ENCODE results near the gene PRR18.

PRR18 gene

GRCh38 chr6:166300357-166300987 lies 7.7 kb downstream of the PRR18 start:
- no peaks in the 10 kb centered on the region for H3K9me3 ChIP-seq
- H3K27ac ChIP-seq, result no peak overlapping the region
- H3K4me1 ChIP-seq (ENCODE audit: control insufficient read depth in 1 of 2, insufficient read depth in 1 of 2, low read depth in 1 of 2, low read length in 1 of 2), result no peaks in the 10 kb centered on the region
- TF ChIP-seq CTCF (IDR thresholded peaks at IDR 0.05), result no peak
- H3K36me3 ChIP-seq, result no peaks in the 10 kb centered on the region
- peaks cover 57% of the 10 kb centered on the region for H3K27me3 ChIP-seq
- no peak overlapping the region for H3K4me3 ChIP-seq (ENCODE audit: low read depth in 1 of 2, low read length in 1 of 2)

GRCh38 chr6:166297606-166298005 lies 10.6 kb downstream of the PRR18 start:
- Histone ChIP-seq H3K9me3 (no peaks in the 10 kb centered on the region), H3K27ac (no peak overlapping the region), H3K4me3 (ENCODE audit: low read depth in 1 of 2, low read length in 1 of 2) (no peak overlapping the region), H3K27me3 (peaks cover 55% of the 10 kb centered on the region), H3K4me1 (ENCODE audit: control insufficient read depth in 1 of 2, insufficient read depth in 1 of 2, low read depth in 1 of 2, low read length in 1 of 2) (no peaks in the 10 kb centered on the region), H3K36me3 (no peaks in the 10 kb centered on the region)
- no peak for TF ChIP-seq CTCF (IDR thresholded peaks at IDR 0.05)

GRCh38 chr6:166296035-166296883 lies 11.9 kb downstream of the PRR18 start:
- no peak for TF ChIP-seq CTCF (IDR thresholded peaks at IDR 0.05)

GRCh38 chr6:166293731-166294584 lies 14.2 kb downstream of the PRR18 start:
- H3K27ac ChIP-seq, result no peak overlapping the region
- no peak for TF ChIP-seq CTCF (IDR thresholded peaks at IDR 0.05)
- no peak overlapping the region for H3K4me3 ChIP-seq (ENCODE audit: low read depth in 1 of 2, low read length in 1 of 2)
- no peaks in the 10 kb centered on the region for H3K9me3 ChIP-seq
- H3K36me3 ChIP-seq, result no peaks in the 10 kb centered on the region
- no peaks in the 10 kb centered on the region for H3K4me1 ChIP-seq (ENCODE audit: control insufficient read depth in 1 of 2, insufficient read depth in 1 of 2, low read depth in 1 of 2, low read length in 1 of 2)
- H3K27me3 ChIP-seq, result peaks cover 55% of the 10 kb centered on the region

More at GRCh38 chr6:166296035-166296883, 11.9 kb downstream of the PRR18 start:
- H3K36me3 ChIP-seq, result no peaks in the 10 kb centered on the region
- no peaks in the 10 kb centered on the region for H3K4me1 ChIP-seq (ENCODE audit: control insufficient read depth in 1 of 2, insufficient read depth in 1 of 2, low read depth in 1 of 2, low read length in 1 of 2)
- no peaks in the 10 kb centered on the region for H3K9me3 ChIP-seq
- no peak overlapping the region for H3K27ac ChIP-seq
- no peak overlapping the region for H3K4me3 ChIP-seq (ENCODE audit: low read depth in 1 of 2, low read length in 1 of 2)
- peaks cover 51% of the 10 kb centered on the region for H3K27me3 ChIP-seq

- TF ChIP-seq CTCF (IDR thresholded peaks at IDR 0.05), result no peak
- H3K36me3 ChIP-seq, result no peaks in the 10 kb centered on the region
Observed at GRCh38 chr6:166289207-166290060, 18.8 kb downstream of the PRR18 start.

More at GRCh38 chr6:166289207-166290060, 18.8 kb downstream of the PRR18 start:
- peaks cover 31% of the 10 kb centered on the region for H3K27me3 ChIP-seq
- no peaks in the 10 kb centered on the region for H3K9me3 ChIP-seq
- peaks cover 9 to 11% of the 10 kb centered on the region in 2 experiments for H3K4me1 ChIP-seq (ENCODE audit: control insufficient read depth in 1 of 2, insufficient read depth in 1 of 2, low read depth in 1 of 2, low read length in 1 of 2)
- H3K27ac ChIP-seq, result no peak overlapping the region
- H3K4me3 ChIP-seq (ENCODE audit: low read depth in 1 of 2, low read length in 1 of 2), result no peak overlapping the region

Data from neutrophil (primary cell).